HEK293 (cell line): Measurements from ENCODE around the gene ALOXE3.

Experiments used
- CTCF ChIA-PET: fragments of 350-600 bp; formaldehyde crosslinking; extraction: SDS; loops from one replicate; lab custom pipeline; 2021; ENCODE audit warnings: antibody characterized with exemption; lab: Yijun Ruan, JAX
- POLR2A ChIA-PET: fragments of 300-600 bp; formaldehyde crosslinking; extraction: SDS; loops from one replicate; lab custom pipeline; 2020; ENCODE audit warnings: antibody characterized with exemption, inconsistent platforms; lab: Yijun Ruan, JAX
- H3K27ac ChIP-seq: fragments of 200-500 bp; sonication (Bioruptor generic); 2 replicates; pipeline ENCODE4 v1.5.1; 2014; ENCODE audit warnings: low read depth, low read length, control low read depth, inconsistent platforms; ENCODE audit errors: extremely low read depth
- H3K36me3 ChIP-seq, 2 experiments: fragments of 200-500 bp in 1 of 2; sonication (Bioruptor generic) in 1 of 2; 1 replicate in 1 of 2; 2 replicates in 1 of 2; pipeline ENCODE4 v1.5.1; 2014 to 2017; ENCODE audit warnings: inconsistent platforms in 2 of 2, low read length in 2 of 2; ENCODE audit not compliant: control insufficient read depth in 2 of 2, insufficient read depth in 1 of 2
- H3K4me1 ChIP-seq: fragments of 200-500 bp; sonication (Bioruptor generic); 2 replicates; pipeline ENCODE4 v1.5.1; 2014; ENCODE audit warnings: mild to moderate bottlenecking, low read length, inconsistent platforms; ENCODE audit not compliant: control insufficient read depth, insufficient read depth
- H3K4me3 ChIP-seq: 2 replicates; pipeline ENCODE4 v1.5.1; 2011; ENCODE audit warnings: low read depth, mild to moderate bottlenecking, control low read depth, low read length, moderate library complexity
- H3K9me3 ChIP-seq: fragments of 200-500 bp; sonication (Bioruptor generic); 2 replicates; pipeline ENCODE4 v1.5.1; 2014; ENCODE audit warnings: low read depth, low read length, inconsistent platforms; ENCODE audit not compliant: control insufficient read depth, insufficient read depth
- GLI2 ChIP-seq: fragments of 450-650 bp; formaldehyde crosslinking; IDR thresholded peaks from 2 replicates; pipeline ENCODE4; 2017; ENCODE audit warnings: missing biosample characterization, missing genetic modification characterization, low read depth, borderline replicate concordance
- GLIS2 ChIP-seq: fragments of 450-650 bp; formaldehyde crosslinking; IDR thresholded peaks from 2 replicates; pipeline ENCODE4 v1.5.1; 2016; ENCODE audit warnings: missing biosample characterization, missing genetic modification characterization
- HOXC10 ChIP-seq: sonication (generic); formaldehyde crosslinking; IDR thresholded peaks from 2 replicates; pipeline ENCODE4 v1.8.1; 2023; ENCODE audit warnings: mild to moderate bottlenecking, missing genetic modification reagents
- RBAK ChIP-seq: fragments of 450-650 bp; formaldehyde crosslinking; IDR thresholded peaks from 2 replicates; pipeline ENCODE4 v1.5.1; 2016; ENCODE audit warnings: missing biosample characterization, missing genetic modification characterization
- TSHZ1 ChIP-seq: fragments of 450-650 bp; formaldehyde crosslinking; IDR thresholded peaks from 2 replicates; pipeline ENCODE4 v1.5.1; 2016; ENCODE audit warnings: missing biosample characterization, missing genetic modification characterization, borderline replicate concordance
- ZBTB10 ChIP-seq: fragments of 450-650 bp; formaldehyde crosslinking; IDR thresholded peaks from 2 replicates; pipeline ENCODE4 v1.5.1; 2016; ENCODE audit warnings: missing biosample characterization, missing genetic modification characterization
- ZFP3 ChIP-seq: fragments of 450-650 bp; formaldehyde crosslinking; IDR thresholded peaks from 2 replicates; pipeline ENCODE4 v1.5.1; 2016; ENCODE audit warnings: low read depth, missing biosample characterization, missing genetic modification characterization
- ZFP37 ChIP-seq: fragments of 450-650 bp; formaldehyde crosslinking; IDR thresholded peaks from 2 replicates; pipeline ENCODE4 v1.5.1; 2016; ENCODE audit warnings: missing biosample characterization, missing genetic modification characterization
- ZNF155 ChIP-seq: fragments of 450-650 bp; formaldehyde crosslinking; IDR thresholded peaks from 2 replicates; pipeline ENCODE4 v1.5.1; 2016; ENCODE audit warnings: missing biosample characterization, missing genetic modification characterization
- ZNF211 ChIP-seq: fragments of 450-650 bp; formaldehyde crosslinking; IDR thresholded peaks from 2 replicates; pipeline ENCODE4 v1.5.1; 2016; ENCODE audit warnings: low read depth, missing biosample characterization, missing genetic modification characterization
- ZNF248 ChIP-seq: fragments of 450-650 bp; formaldehyde crosslinking; IDR thresholded peaks from 2 replicates; pipeline ENCODE4 v1.5.1; 2017; ENCODE audit warnings: missing biosample characterization, missing genetic modification characterization
- ZNF302 ChIP-seq: fragments of 450-650 bp; formaldehyde crosslinking; IDR thresholded peaks from 2 replicates; pipeline ENCODE4 v1.5.1; 2016; ENCODE audit warnings: missing biosample characterization, missing genetic modification characterization, low read depth
- ZNF335 ChIP-seq: fragments of 450-650 bp; formaldehyde crosslinking; conservative IDR thresholded peaks from 2 replicates; pipeline ENCODE4 v1.5.1; 2016; ENCODE audit warnings: missing biosample characterization, missing genetic modification characterization
- ZNF354C ChIP-seq: fragments of 450-650 bp; formaldehyde crosslinking; IDR thresholded peaks from 2 replicates; pipeline ENCODE4 v1.5.1; 2016; ENCODE audit warnings: missing biosample characterization, missing genetic modification characterization, low read depth, borderline replicate concordance
- ZNF501 ChIP-seq: fragments of 450-650 bp; formaldehyde crosslinking; IDR thresholded peaks from 2 replicates; pipeline ENCODE4 v1.5.1; 2016; ENCODE audit warnings: missing biosample characterization, missing genetic modification characterization
- ZNF529 ChIP-seq: fragments of 450-650 bp; formaldehyde crosslinking; IDR thresholded peaks from 2 replicates; pipeline ENCODE4 v1.5.1; 2017; ENCODE audit warnings: missing genetic modification characterization, missing biosample characterization; ENCODE audit not compliant: insufficient replicate concordance
- ZNF549 ChIP-seq: fragments of 450-650 bp; IDR thresholded peaks from 2 replicates; pipeline ENCODE4 v1.5.1; 2018; ENCODE audit warnings: missing biosample characterization, missing genetic modification characterization, mild to moderate bottlenecking, inconsistent platforms, moderate library complexity
- ZNF555 ChIP-seq: fragments of 450-650 bp; formaldehyde crosslinking; conservative IDR thresholded peaks from 2 replicates; pipeline ENCODE4 v1.5.1; 2017; ENCODE audit warnings: missing biosample characterization, mild to moderate bottlenecking, missing genetic modification characterization, inconsistent platforms
- ZNF580 ChIP-seq: fragments of 450-650 bp; formaldehyde crosslinking; IDR thresholded peaks from 2 replicates; pipeline ENCODE4 v1.5.1; 2016; ENCODE audit warnings: missing biosample characterization, missing genetic modification characterization
- ZNF626 ChIP-seq: fragments of 450-650 bp; sonication (Bioruptor Pico); formaldehyde crosslinking; IDR thresholded peaks from 2 replicates; pipeline ENCODE4 v1.5.1; 2018; ENCODE audit warnings: missing biosample characterization, missing genetic modification characterization, inconsistent platforms
- ZNF664 ChIP-seq: fragments of 450-650 bp; formaldehyde crosslinking; IDR thresholded peaks from 2 replicates; pipeline ENCODE4 v1.5.1; 2016; ENCODE audit warnings: missing biosample characterization, missing genetic modification characterization
- ZNF670 ChIP-seq: fragments of 450-650 bp; formaldehyde crosslinking; IDR thresholded peaks from 2 replicates; pipeline ENCODE4 v1.5.1; 2016; ENCODE audit warnings: missing biosample characterization, missing genetic modification characterization, low read depth
- ZNF701 ChIP-seq: fragments of 450-650 bp; formaldehyde crosslinking; IDR thresholded peaks from 2 replicates; pipeline ENCODE4 v1.5.1; 2016; ENCODE audit warnings: missing biosample characterization, missing genetic modification characterization
- ZNF707 ChIP-seq: fragments of 450-650 bp; formaldehyde crosslinking; IDR thresholded peaks from 2 replicates; pipeline ENCODE4 v1.5.1; 2016; ENCODE audit warnings: missing biosample characterization, missing genetic modification characterization
- ZNF76 ChIP-seq: fragments of 450-650 bp; formaldehyde crosslinking; IDR thresholded peaks from 2 replicates; pipeline ENCODE4; 2016; ENCODE audit warnings: low read depth, missing biosample characterization, missing genetic modification characterization, borderline replicate concordance
- ZNF837 ChIP-seq: fragments of 450-650 bp; formaldehyde crosslinking; IDR thresholded peaks from 2 replicates; pipeline ENCODE4 v1.5.1; 2016; ENCODE audit warnings: missing biosample characterization, missing genetic modification characterization
- TF ChIP-seq, protein P1 (sequence below): fragments of 450-650 bp; IDR thresholded peaks from 2 replicates; pipeline ENCODE4 v1.5.1; 2018; ENCODE audit warnings: missing biosample characterization, mild to moderate bottlenecking, missing genetic modification characterization

ALOXE3 gene

GRCh38 chr17:8122422-8122923, 4.2 kb upstream of the ALOXE3 start (continued):
- no peak for TF ChIP-seq ZNF580
- TF ChIP-seq, all 188 proteins: peak for 22

DNA sequence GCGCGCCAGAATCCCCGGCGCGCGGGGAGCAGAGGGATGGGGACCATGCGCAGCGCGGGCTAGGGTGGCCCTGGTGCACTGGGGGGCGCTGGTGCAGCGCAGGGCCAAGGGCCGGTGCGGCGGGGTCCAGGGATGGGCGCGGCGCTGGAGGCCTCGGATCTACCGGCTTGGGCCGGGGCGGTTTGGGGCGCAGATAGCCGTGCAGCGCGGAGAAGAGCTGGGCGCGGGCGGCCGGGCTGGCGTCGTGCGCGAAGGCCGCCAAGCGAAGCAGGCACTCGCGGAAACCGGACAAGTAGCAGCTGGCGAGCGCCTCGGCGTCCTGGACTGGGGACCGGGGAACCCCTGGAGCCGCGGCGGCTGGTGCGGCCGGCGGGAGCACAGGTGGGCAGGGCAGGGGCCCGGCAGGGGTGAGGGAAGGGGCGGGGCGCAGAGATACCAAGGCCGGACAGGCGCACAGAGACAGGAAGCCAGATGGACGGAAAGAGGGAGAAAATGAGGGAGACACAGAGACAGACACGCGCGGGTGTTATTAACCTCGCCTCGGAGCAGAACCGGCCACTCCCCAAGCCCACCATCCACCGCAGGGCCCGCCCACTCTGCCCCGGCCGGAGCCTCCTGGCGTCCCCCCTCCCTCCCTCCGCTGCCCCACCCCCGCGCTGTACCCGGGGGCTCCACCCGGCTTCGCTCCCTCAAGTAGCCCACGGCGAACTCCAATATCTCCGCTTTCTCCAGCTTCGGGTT, 3.5 kb upstream of the ALOXE3 start:
- peak overlapping the region; percentile 32; the same call in 1 of the 2 replicates for H3K27ac ChIP-seq
- peak overlapping the region; percentile 70 for H3K4me3 ChIP-seq
- ChIA-PET CTCF (interaction anchor here (0.6 to 4.1 kb wide), 19 partner anchors 9 to 1114 kb away, joined by 3 to 33 read pairs (median 4); no protein-coding TSS in a partner anchor), POLR2A (interaction anchor here (0.6 to 3.5 kb wide), 8 partner anchors 18 to 277 kb away, joined by 4 to 27 read pairs (median 5); partner anchors contain the start of genes AURKB and CTC1)
- no peaks in the 10 kb centered on the region for H3K36me3 ChIP-seq
- H3K4me1 ChIP-seq = peaks cover 11% of the 10 kb centered on the region
- H3K9me3 ChIP-seq = no peaks in the 10 kb centered on the region
- TF ChIP-seq GLIS2 (tag by site-specific recombination) (peak; percentile 94), ZNF555 (tag by site-specific recombination) (no peak), ZNF549 (no peak), ZNF707 (tag by site-specific recombination) (no peak), ZFP3 (tag by site-specific recombination) (no peak), ZNF335 (tag by site-specific recombination) (peak; percentile 64), ZNF211 (tag by site-specific recombination) (no peak), GLI2 (tag by site-specific recombination) (no peak), ZNF664 (tag by site-specific recombination) (no peak), ZNF529 (tag by site-specific recombination) (no peak), ZNF580 (no peak), TSHZ1 (no peak), ZFP37 (tag by site-specific recombination) (no peak), ZNF701 (no peak), ZNF155 (tag by site-specific recombination) (no peak), ZNF354C (no peak), ZNF248 (tag by site-specific recombination) (no peak), ZBTB10 (tag by site-specific recombination) (peak; percentile 79), RBAK (tag by site-specific recombination) (no peak), HOXC10 (CRISPR knock-in tag) (no peak), ZNF837 (no peak), ZNF670 (no peak), ZNF501 (tag by site-specific recombination) (peak; percentile 20; the same call in 1 of the 2 replicates), ZNF626 (tag by site-specific recombination) (no peak), ZNF76 (tag by site-specific recombination) (peak; percentile 21; the same call in 1 of the 2 replicates), ZNF302 (tag by site-specific recombination) (no peak)
- TF ChIP-seq, protein P1, sequence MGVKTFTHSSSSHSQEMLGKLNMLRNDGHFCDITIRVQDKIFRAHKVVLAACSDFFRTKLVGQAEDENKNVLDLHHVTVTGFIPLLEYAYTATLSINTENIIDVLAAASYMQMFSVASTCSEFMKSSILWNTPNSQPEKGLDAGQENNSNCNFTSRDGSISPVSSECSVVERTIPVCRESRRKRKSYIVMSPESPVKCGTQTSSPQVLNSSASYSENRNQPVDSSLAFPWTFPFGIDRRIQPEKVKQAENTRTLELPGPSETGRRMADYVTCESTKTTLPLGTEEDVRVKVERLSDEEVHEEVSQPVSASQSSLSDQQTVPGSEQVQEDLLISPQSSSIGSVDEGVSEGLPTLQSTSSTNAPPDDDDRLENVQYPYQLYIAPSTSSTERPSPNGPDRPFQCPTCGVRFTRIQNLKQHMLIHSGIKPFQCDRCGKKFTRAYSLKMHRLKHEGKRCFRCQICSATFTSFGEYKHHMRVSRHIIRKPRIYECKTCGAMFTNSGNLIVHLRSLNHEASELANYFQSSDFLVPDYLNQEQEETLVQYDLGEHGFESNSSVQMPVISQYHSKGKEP (tag by site-specific recombination) = peak; percentile 39; the same call in 1 of the 2 replicates
